ENCODE results near the gene ADAMTS6.
"Not testable (repeated sequence)": the region's sequence is repeated elsewhere in the genome, so short reads cannot be mapped to it uniquely, and the experiment has no call there.

ADAMTS6 gene, protein sequence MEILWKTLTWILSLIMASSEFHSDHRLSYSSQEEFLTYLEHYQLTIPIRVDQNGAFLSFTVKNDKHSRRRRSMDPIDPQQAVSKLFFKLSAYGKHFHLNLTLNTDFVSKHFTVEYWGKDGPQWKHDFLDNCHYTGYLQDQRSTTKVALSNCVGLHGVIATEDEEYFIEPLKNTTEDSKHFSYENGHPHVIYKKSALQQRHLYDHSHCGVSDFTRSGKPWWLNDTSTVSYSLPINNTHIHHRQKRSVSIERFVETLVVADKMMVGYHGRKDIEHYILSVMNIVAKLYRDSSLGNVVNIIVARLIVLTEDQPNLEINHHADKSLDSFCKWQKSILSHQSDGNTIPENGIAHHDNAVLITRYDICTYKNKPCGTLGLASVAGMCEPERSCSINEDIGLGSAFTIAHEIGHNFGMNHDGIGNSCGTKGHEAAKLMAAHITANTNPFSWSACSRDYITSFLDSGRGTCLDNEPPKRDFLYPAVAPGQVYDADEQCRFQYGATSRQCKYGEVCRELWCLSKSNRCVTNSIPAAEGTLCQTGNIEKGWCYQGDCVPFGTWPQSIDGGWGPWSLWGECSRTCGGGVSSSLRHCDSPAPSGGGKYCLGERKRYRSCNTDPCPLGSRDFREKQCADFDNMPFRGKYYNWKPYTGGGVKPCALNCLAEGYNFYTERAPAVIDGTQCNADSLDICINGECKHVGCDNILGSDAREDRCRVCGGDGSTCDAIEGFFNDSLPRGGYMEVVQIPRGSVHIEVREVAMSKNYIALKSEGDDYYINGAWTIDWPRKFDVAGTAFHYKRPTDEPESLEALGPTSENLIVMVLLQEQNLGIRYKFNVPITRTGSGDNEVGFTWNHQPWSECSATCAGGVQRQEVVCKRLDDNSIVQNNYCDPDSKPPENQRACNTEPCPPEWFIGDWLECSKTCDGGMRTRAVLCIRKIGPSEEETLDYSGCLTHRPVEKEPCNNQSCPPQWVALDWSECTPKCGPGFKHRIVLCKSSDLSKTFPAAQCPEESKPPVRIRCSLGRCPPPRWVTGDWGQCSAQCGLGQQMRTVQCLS (N-terminal part only)

DNA sequence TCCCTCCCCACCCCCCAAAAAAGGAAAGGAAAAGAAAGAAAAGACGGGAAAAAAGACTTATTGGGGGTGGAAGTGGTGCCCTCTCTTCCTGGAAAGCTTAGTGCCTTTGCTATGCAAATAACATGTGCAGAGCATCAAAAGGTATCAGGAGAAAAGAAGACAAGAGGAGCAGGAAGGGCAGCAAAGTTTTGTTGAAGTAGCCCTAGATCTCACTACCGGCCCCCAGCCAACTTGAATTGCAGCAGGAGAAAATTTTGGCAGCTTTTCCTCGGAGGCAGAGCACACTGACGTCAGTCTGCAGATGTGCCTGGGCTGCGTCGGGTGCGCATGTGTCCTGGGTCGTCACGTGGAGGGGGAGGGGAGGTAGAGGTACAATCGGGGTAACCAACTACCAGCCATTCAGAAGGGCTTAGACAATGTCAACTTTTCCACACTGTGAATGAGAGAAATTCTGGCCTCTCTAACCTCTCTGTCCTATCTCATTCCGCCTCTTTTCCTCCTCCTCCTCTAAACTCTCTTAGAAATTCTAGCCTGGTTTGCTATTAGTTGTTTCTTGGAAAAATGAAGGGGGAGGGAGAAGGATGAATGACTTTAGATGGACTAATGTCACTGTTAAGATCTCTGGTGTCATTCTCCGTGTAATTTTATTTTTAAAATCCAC is at the start of gene ADAMTS6:
TSS of gene ADAMTS6 (minus strand) at position 286 of the 661 bp plus-strand sequence. CDS start 8,247 bp downstream, outside the sequence.
- DNase-seq (ENCODE audit: extremely low read depth in 1 of 2, low read depth in 1 of 2): peak; percentile 62 to 65

GRCh38 chr5:65530904-65531303 is 49.2 kb upstream of the ADAMTS6 start:
- DNase-seq (ENCODE audit: extremely low read depth in 1 of 2, low read depth in 1 of 2): no peak

DNA sequence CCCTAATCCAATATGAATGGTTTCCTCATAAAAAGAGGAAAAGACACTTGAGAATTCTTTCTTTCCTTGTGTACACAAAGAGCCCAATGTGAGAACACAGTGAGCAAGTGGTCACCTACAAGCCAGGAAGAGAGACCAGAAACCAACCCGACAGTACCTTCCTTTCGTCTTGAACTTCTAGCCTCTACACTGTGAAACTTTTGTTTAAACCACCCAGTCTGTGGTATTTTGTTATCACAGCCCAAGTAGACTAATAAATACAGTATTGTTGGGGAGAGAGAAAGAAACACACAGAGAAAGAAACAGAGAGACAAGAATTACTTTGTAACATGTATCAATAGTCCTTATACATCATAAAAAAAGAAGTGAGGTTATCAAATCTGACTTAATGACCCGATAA is 44.0 kb upstream of the ADAMTS6 start:
- no peak for DNase-seq (ENCODE audit: extremely low read depth in 1 of 2, low read depth in 1 of 2)

GRCh38 chr5:65512170-65512937 is 30.6 kb upstream of the ADAMTS6 start:
- no peak for DNase-seq (ENCODE audit: extremely low read depth in 1 of 2, low read depth in 1 of 2)

DNA sequence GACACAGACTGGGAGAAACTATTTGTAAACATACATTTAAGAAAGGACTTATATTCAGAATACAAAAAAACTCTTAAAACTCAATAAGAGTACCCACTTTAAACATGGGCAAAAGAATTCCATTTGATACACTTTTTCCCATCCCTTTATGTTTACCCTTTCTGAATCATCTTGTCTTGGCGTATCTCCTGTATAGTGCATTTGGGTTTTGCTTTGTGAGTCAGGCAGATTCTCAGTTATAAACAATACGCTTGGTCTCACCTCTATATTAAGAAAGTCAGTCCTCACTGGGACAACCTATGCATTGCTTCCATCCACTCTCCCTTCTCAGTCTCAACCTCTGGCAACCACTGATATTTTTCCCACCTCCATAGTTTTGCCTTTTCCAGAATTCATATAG is 27.3 kb upstream of the ADAMTS6 start:
- DNase-seq (ENCODE audit: extremely low read depth in 1 of 2, low read depth in 1 of 2): no peak

DNA sequence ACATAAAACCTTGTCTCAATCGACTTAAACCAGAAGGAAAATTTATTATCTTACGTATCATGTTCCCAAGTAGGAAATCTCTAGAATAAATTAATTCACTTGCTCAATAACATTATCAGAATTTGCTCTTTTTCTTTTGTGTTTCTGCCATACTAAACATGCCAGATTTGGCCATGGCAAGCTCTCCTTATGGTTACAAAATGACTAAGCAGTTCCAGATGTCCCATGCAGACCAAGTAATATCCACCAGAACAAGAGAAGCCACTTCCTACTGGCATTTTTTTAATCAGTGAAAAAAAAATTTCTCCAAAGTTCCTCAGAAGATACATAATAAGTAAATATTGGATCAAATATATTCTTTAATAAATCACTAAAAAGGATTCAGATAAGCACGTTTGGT is 25.2 kb upstream of the ADAMTS6 start:
- no peak for DNase-seq (ENCODE audit: extremely low read depth in 1 of 2, low read depth in 1 of 2)

DNA sequence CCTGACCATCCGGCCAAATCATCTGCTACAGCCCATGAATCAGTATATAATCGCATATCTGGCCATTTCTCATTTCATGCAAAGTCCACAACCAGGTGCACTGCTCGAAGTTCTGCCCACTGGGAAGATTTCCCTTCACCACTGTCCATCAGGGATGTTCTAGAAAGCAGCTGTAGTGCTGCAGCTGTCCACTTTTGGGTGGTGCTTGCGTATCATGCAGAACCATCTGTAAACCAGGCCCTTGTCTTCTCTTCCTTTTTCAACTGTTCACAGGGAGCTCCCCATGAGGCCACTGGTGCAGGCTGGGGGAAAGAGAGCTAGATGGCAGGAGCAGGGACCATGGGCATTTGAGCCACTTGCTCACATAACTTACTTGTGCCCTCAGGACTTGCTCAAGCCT is 7.4 kb upstream of the ADAMTS6 start:
- no peak for DNase-seq (ENCODE audit: extremely low read depth in 1 of 2, low read depth in 1 of 2)

DNA sequence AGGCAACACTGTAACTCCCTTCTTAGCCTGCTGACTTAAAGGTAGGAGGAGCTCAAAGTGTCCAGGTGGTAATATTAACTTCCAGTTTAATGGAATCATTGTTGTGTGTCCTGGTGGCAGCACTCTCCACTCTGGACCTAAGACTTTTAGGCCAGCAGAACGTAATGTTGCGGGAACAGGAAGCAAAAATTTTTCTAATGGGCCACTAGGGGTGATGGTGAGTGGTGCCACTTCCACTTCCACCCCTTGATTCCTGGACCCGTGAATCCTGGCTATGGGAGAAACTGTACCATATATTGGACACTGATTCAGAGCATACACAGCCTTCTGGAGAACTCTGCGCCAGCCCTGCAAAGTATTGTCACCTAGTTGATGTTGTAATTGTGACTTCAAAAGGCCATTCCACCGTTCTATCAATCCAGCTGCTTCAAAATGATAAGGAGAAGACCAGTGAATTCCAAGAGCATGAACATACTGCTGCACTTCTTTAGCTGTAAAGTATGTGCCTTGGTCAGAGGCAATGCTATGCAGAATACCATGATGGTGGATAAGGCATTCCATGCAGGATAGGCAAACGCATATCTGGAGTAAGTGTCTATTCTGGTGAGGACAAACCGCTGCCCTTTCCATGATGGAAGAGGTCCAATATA is 6.4 kb upstream of the ADAMTS6 start:
- DNase-seq (ENCODE audit: extremely low read depth in 1 of 2, low read depth in 1 of 2): not testable (repeated sequence)

GRCh38 chr5:65486803-65487202 is 5.1 kb upstream of the ADAMTS6 start:
- not testable (repeated sequence) for DNase-seq (ENCODE audit: extremely low read depth in 1 of 2, low read depth in 1 of 2)

DNA sequence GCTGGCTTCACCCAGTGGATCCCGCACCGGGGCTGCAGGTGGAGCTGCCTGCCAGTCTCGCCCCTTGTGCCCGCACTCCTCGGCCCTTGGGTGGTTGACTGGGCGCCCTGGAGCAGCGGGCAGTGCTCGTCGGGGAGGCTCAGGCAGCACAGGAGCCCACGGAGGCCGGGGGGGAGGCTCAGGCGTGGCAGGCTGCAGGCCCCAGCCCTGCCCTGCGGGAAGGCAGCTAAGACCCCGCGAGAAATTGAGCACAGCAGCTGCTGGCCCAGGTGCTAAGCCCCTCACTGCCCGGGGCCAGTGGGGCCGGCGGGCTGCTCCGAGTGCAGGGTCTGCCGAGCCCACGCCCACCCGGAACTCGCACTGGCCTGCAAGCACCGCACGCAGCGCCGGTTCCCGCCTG is 3.7 kb upstream of the ADAMTS6 start:
- no peak for DNase-seq (ENCODE audit: extremely low read depth in 1 of 2, low read depth in 1 of 2)

GRCh38 chr5:65483546-65484346 is 2.0 kb upstream of the ADAMTS6 start:
- no peak for DNase-seq (ENCODE audit: extremely low read depth in 1 of 2, low read depth in 1 of 2)

DNA sequence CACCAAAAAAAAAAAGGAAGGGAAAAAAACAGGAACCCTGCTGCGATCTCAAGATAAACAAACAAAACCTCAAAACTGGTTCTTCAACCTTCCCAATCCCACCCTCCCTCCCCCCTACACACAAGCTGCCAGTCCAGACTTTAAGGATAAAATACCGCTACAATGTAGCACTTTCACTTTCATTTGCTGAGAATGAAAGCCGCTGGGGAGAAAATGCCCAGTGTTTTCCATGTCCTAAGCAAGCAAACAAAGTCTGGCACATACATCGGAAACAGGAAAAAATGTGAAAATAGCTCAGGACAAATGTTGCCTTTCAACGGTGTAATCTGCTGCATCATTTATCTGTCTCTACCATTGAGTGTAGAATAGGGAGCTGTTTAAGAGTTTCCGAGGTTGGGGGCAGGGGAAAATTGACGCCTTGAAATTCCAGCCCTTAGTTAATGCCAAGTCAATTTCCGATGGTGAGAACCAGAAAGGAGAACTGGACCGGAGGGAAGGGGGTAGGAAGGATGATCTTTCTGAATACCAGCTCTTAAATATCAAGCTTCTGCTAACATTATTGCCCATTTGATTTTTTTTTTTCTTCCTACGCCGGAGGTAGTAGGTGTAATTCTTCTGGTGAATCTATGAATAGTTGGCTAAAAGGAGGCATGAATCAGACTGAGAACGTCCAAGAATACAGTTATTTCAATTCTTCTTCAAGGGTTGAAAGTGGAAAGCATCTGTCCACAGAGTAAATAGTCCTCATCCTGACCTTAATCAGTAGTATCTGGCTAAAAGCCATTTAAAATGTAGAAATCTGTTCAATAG is 1.2 kb upstream of the ADAMTS6 start:
- no peak for DNase-seq (ENCODE audit: extremely low read depth in 1 of 2, low read depth in 1 of 2)

- DNase-seq (ENCODE audit: extremely low read depth in 1 of 2, low read depth in 1 of 2): no peak
Measured at GRCh38 chr5:65482296-65482735, 596 bp upstream of the ADAMTS6 start.

GRCh38 chr5:65481171-65481581 is 544 bp downstream of the ADAMTS6 start:
- no peak for DNase-seq (ENCODE audit: extremely low read depth in 1 of 2, low read depth in 1 of 2)

GRCh38 chr5:65480306-65480865 is 1.3 kb downstream of the ADAMTS6 start:
- peak in 1 of 2 donors; percentile 7 for DNase-seq (ENCODE audit: extremely low read depth in 1 of 2, low read depth in 1 of 2)

- no peak for DNase-seq (ENCODE audit: extremely low read depth in 1 of 2, low read depth in 1 of 2)
Measured at GRCh38 chr5:65479527-65479926, 2.2 kb downstream of the ADAMTS6 start.

- DNase-seq (ENCODE audit: extremely low read depth in 1 of 2, low read depth in 1 of 2): no peak
Measured at GRCh38 chr5:65478336-65478735, 3.4 kb downstream of the ADAMTS6 start.

DNA sequence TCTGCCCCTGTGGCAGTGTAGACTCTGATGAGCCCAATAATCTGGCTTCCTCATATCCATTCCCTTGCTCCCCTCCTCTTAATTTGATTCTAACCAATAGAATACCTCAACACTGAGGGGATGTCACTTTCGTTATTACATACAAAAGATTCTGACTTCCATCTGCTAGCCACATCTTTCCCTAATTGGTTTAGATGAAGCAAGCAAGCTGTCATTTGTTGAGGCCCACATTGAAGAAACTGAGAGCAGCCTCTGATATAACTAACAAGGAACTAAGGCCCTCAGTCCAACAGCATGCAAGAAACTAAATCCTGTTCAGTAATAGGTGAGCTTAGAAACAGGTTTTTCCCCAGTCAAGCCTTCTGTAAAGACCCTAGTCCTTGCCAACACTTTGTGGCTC is 5.8 kb downstream of the ADAMTS6 start:
- no peak for DNase-seq (ENCODE audit: extremely low read depth in 1 of 2, low read depth in 1 of 2)
